ENCODE measurements around the gene TAF5.
"Not testable (repeated sequence)": the region's sequence is repeated elsewhere in the genome, so short reads cannot be mapped to it uniquely, and the experiment has no call there.

The TAF5 gene

GRCh38 chr10:103367782-103368518 lies at the start of gene TAF5:
TSS of gene TAF5 (plus strand) at chr10:103367976. CDS start at chr10:103367990, 14 bp downstream.
- peak; percentile 81 to 82 for DNase-seq (ENCODE audit: low read depth in 2 of 2)

- DNase-seq (ENCODE audit: low read depth in 2 of 2) = no peak
These were observed 39.9 kb upstream of the TAF5 start for GRCh38 chr10:103327906-103328305.

- no peak for DNase-seq (ENCODE audit: low read depth in 2 of 2)
These were observed 33.7 kb upstream of the TAF5 start for GRCh38 chr10:103333934-103334520.

GRCh38 chr10:103334567-103334966 lies 33.2 kb upstream of the TAF5 start:
- no peak for DNase-seq (ENCODE audit: low read depth in 2 of 2)

GRCh38 chr10:103336370-103336769 lies 31.4 kb upstream of the TAF5 start:
- DNase-seq (ENCODE audit: low read depth in 2 of 2) = no peak

GRCh38 chr10:103350175-103350516 lies 17.6 kb upstream of the TAF5 start:
- DNase-seq (ENCODE audit: low read depth in 2 of 2) = no peak

GRCh38 chr10:103350517-103351260 lies 17.1 kb upstream of the TAF5 start, which contains the start of gene PCGF6:
TSS of gene PCGF6 (minus strand) at chr10:103351140. CDS start at chr10:103351066, 74 bp downstream.
- peak; percentile 34 to 64 for DNase-seq (ENCODE audit: low read depth in 2 of 2)

GRCh38 chr10:103353281-103353680 lies 14.5 kb upstream of the TAF5 start:
- no peak for DNase-seq (ENCODE audit: low read depth in 2 of 2)

- DNase-seq (ENCODE audit: low read depth in 2 of 2) = not testable (repeated sequence)
These were observed 13.2 kb upstream of the TAF5 start for GRCh38 chr10:103354567-103354966.

- no peak for DNase-seq (ENCODE audit: low read depth in 2 of 2)
These were observed 11.7 kb upstream of the TAF5 start for GRCh38 chr10:103355906-103356599.

- not testable (repeated sequence) for DNase-seq (ENCODE audit: low read depth in 2 of 2)
These were observed 8.3 kb upstream of the TAF5 start for GRCh38 chr10:103359493-103359892.

GRCh38 chr10:103360791-103361190 lies 7.0 kb upstream of the TAF5 start:
- DNase-seq (ENCODE audit: low read depth in 2 of 2) = not testable (repeated sequence)

GRCh38 chr10:103367379-103367781 lies 396 bp upstream of the TAF5 start:
- DNase-seq (ENCODE audit: low read depth in 2 of 2) = no peak

GRCh38 chr10:103373544-103373943 lies 5.8 kb downstream of the TAF5 start:
- no peak for DNase-seq (ENCODE audit: low read depth in 2 of 2)

GRCh38 chr10:103374263-103374662 lies 6.5 kb downstream of the TAF5 start:
- no peak for DNase-seq (ENCODE audit: low read depth in 2 of 2)

GRCh38 chr10:103382769-103383168 lies 15.0 kb downstream of the TAF5 start:
- DNase-seq (ENCODE audit: low read depth in 2 of 2) = no peak

GRCh38 chr10:103394180-103394579 lies 26.4 kb downstream of the TAF5 start:
- no peak for DNase-seq (ENCODE audit: low read depth in 2 of 2)

GRCh38 chr10:103395754-103396066 lies 27.9 kb downstream of the TAF5 start:
- no peak for DNase-seq (ENCODE audit: low read depth in 2 of 2)

GRCh38 chr10:103396067-103396788 lies 28.5 kb downstream of the TAF5 start, which contains the start of the genes ATP5MK and PDCD11:
TSS of gene ATP5MK (minus strand) at chr10:103396475. CDS start at chr10:103392457, 4,018 bp downstream.
TSS of gene PDCD11 (plus strand) at chr10:103396626. CDS start at chr10:103398427, 1,801 bp downstream.
- peak; percentile 91 to 95 for DNase-seq (ENCODE audit: low read depth in 2 of 2)

GRCh38 chr10:103396789-103397087 lies 29.0 kb downstream of the TAF5 start:
- DNase-seq (ENCODE audit: low read depth in 2 of 2) = no peak

GRCh38 chr10:103397191-103397825 lies 29.5 kb downstream of the TAF5 start:
- no peak for DNase-seq (ENCODE audit: low read depth in 2 of 2)

All from stimulated activated CD8-positive, alpha-beta memory T cell treated with anti-CD3 and anti-CD28 coated beads, Interleukin-7, amount 100 ng/mL, for 4 hours (primary cell).